Measurements from ENCODE around the gene AGPAT1. TPM values are rescaled to one million over a fixed set of nuclear protein-coding genes. Genes with fewer than 3 reads are reported as not detected.

Gene AGPAT1
- total RNA-seq, 1 donor from 2014 or later = 57.2 TPM

DNA sequence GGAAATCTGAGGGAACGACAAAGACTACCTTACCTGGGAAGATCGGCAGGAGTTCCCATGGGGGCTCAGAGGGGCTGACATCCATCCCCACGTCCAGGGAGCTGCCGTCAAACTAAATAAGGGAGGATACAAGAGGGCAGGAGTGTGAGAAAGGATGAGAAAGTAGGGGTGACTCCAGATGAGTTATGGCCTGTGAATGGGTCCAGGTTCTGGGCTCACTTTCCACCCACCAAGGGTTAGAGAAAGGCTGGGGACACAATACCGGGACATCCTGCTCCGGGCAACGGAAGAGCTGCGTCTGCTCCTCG, 48.5 kb downstream of the AGPAT1 start:
- Histone ChIP-seq H3K4me3 (ENCODE audit: low read depth, low read length) (peak overlapping the region; percentile 80), H3K27me3 (ENCODE audit: control insufficient read depth, insufficient read depth, low read length) (no peaks in the 10 kb centered on the region), H3K36me3 (ENCODE audit: control insufficient read depth, insufficient read depth, low read length) (no peaks in the 10 kb centered on the region)
- TF ChIP-seq, protein P1, sequence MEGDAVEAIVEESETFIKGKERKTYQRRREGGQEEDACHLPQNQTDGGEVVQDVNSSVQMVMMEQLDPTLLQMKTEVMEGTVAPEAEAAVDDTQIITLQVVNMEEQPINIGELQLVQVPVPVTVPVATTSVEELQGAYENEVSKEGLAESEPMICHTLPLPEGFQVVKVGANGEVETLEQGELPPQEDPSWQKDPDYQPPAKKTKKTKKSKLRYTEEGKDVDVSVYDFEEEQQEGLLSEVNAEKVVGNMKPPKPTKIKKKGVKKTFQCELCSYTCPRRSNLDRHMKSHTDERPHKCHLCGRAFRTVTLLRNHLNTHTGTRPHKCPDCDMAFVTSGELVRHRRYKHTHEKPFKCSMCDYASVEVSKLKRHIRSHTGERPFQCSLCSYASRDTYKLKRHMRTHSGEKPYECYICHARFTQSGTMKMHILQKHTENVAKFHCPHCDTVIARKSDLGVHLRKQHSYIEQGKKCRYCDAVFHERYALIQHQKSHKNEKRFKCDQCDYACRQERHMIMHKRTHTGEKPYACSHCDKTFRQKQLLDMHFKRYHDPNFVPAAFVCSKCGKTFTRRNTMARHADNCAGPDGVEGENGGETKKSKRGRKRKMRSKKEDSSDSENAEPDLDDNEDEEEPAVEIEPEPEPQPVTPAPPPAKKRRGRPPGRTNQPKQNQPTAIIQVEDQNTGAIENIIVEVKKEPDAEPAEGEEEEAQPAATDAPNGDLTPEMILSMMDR (IDR thresholded peaks at IDR 0.05; ENCODE audit: insufficient read depth, low read length, poor library complexity, severe bottlenecking) = no peak
- DNase-seq (ENCODE audit: low read depth) = no peak

DNA sequence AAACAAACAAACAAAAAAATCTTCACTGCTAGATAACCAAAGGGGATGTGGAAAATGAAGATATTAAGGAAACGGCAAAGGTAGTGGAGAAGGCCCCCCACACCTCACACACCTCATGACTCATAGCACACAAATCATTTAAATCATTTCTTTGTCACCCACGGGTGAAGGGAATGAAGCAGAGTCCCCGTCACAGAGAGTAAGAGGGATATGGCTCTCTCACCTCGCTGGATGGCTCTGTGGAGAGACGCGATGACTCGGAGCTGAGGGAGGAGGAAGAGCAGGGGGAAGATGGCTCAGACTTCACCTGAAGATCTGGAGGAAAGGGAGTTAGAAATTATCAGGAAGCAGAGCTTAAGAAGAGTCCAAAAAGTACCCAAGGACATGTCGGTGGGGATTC, 49.0 kb downstream of the AGPAT1 start:
- Histone ChIP-seq H3K4me3 (ENCODE audit: low read depth, low read length) (peak overlapping the region; percentile 80), H3K36me3 (ENCODE audit: control insufficient read depth, insufficient read depth, low read length) (peaks cover 2% of the 10 kb centered on the region), H3K27me3 (ENCODE audit: control insufficient read depth, insufficient read depth, low read length) (no peaks in the 10 kb centered on the region)
- DNase-seq (ENCODE audit: low read depth) = no peak
- TF ChIP-seq, protein P1 (IDR thresholded peaks at IDR 0.05; ENCODE audit: insufficient read depth, low read length, poor library complexity, severe bottlenecking) = no peak

DNA sequence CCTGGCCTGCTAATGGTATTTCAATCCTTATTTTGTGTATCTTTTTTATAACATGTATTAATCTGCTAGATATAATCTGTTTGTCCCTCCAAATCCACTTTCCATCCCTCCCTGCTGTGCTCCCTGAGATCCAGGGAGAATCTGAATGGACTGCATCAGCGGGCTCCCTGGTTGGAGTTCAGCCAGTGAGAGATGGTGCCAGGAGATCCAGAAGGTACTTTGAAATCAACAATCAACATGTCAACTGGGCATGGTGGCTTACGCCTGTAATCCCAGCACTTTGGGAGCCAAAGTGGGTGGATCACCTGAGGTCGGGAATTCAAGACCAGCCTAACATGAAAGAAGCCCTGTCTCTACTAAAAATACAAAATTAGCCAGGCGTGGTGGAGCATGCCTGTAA, 52.2 kb downstream of the AGPAT1 start:
- H3K36me3 ChIP-seq (ENCODE audit: control insufficient read depth, insufficient read depth, low read length) = peaks cover 2% of the 10 kb centered on the region

DNA sequence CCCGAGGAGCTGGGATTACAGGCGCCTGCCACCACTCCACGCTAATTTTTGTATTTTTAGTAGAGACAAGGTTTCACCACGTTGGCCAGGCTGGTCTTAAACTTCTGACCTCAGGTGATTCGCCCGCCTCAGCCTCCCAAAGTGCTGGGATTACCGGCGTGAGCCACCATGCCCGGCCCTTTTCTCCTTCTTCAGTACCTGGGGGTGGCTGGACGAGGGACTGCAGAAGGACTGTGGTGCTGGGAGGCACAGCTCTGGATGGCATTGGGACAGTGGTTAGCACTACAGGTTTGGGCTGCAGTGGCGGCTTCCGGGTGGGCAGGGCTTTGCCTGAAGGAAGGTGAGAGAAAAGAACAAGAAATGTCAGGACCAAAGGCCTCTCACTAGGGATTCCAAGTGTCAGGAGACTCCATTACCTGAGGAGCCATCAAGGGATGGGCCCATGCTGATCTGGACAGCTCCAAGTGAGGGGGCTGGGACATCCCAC, 55.3 kb downstream of the AGPAT1 start:
- Histone ChIP-seq H3K27me3 (ENCODE audit: control insufficient read depth, insufficient read depth, low read length) (no peaks in the 10 kb centered on the region), H3K4me3 (ENCODE audit: low read depth, low read length) (no peak overlapping the region), H3K36me3 (ENCODE audit: control insufficient read depth, insufficient read depth, low read length) (peaks cover 5% of the 10 kb centered on the region)
- no peak for DNase-seq (ENCODE audit: low read depth)
- TF ChIP-seq, protein P1 (IDR thresholded peaks at IDR 0.05; ENCODE audit: insufficient read depth, low read length, poor library complexity, severe bottlenecking) = no peak

More for the DNA sequence above, 52.2 kb downstream of the AGPAT1 start:
- no peaks in the 10 kb centered on the region for H3K27me3 ChIP-seq (ENCODE audit: control insufficient read depth, insufficient read depth, low read length)
- no peak for DNase-seq (ENCODE audit: low read depth)
- TF ChIP-seq, protein P1 (IDR thresholded peaks at IDR 0.05; ENCODE audit: insufficient read depth, low read length, poor library complexity, severe bottlenecking) = no peak
- H3K4me3 ChIP-seq (ENCODE audit: low read depth, low read length) = no peak overlapping the region

DNA sequence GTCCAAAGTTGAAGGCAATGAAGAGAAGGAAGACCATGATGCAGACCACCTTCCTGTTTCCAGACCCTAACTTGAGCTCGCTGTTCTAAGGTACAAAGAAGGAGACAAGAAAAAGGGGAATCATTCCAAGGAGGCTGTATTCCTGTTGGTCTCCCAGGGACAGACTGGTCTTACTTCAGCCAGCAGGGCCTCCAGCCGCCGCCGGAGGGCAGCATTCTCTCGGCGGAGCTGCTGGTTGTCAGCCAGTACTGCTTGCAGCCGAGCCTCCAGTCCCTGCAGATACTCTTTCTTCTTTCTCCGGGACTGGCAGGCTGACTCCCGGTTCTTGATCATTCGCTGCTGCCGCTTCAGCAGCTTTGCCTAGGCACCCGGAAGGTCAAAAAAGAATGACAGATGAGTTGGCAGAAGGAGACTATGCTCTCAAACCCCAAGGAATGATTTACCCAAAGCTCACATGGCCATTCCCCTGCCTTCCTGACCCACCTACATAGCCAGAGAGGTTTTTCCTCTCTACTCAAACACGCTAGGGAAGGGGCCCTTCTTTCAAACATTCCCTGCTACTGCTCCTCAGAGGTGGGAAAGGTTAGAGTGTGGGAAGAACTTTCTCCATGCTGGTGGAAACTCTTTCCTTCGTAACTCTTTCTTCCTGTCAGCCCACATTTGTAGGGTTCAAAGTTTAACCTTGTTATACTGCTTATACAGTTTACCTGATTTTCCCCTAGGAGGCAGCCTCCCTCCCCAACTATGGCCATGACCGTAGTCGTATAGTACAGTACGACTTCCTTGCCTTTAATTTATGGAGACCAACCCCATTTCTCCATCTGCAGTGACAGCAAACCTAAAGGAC, 56.9 kb downstream of the AGPAT1 start:
- DNase-seq (ENCODE audit: low read depth) = peak; percentile 52
- Histone ChIP-seq H3K27me3 (ENCODE audit: control insufficient read depth, insufficient read depth, low read length) (no peaks in the 10 kb centered on the region), H3K4me3 (ENCODE audit: low read depth, low read length) (no peak overlapping the region), H3K36me3 (ENCODE audit: control insufficient read depth, insufficient read depth, low read length) (peaks cover 5% of the 10 kb centered on the region)
- TF ChIP-seq, protein P1 (IDR thresholded peaks at IDR 0.05; ENCODE audit: insufficient read depth, low read length, poor library complexity, severe bottlenecking) = peak; percentile 99

Other genes starting within 250 kb of the AGPAT1 start
- gene C2, start 248.4 kb downstream of the AGPAT1 start, total RNA-seq = 0.07 and 0.63 TPM in 2 replicates
- 1.9 and 13.8 TPM in 2 replicates for gene CFB, start 230.0 kb downstream of the AGPAT1 start, total RNA-seq
- 123 and 140 TPM in 2 replicates for gene NELFE, start 217.1 kb downstream of the AGPAT1 start, total RNA-seq
- 43.3 and 49.1 TPM in 2 replicates for gene SKIC2, start 216.9 kb downstream of the AGPAT1 start, total RNA-seq
- gene DXO, start 203.9 kb downstream of the AGPAT1 start, total RNA-seq = 28.1 and 30.6 TPM in 2 replicates
- 1.8 and 3.2 TPM in 2 replicates for gene C4A, start 194.0 kb downstream of the AGPAT1 start, total RNA-seq
- 2.3 and 4.4 TPM in 2 replicates for gene C4B, start 161.3 kb downstream of the AGPAT1 start, total RNA-seq
- 1.1 TPM in 1 of 2 replicates, not detected in the other for gene CYP21A2, start 137.7 kb downstream of the AGPAT1 start, total RNA-seq
- 0.34 and 0.38 TPM in 2 replicates for gene TNXB, start 66.7 kb downstream of the AGPAT1 start, total RNA-seq
- 42.5 and 47.0 TPM in 2 replicates for gene ATF6B, start 47.8 kb downstream of the AGPAT1 start, total RNA-seq
- 4.6 and 5.3 TPM in 2 replicates for gene FKBPL, start 45.8 kb downstream of the AGPAT1 start, total RNA-seq
- gene PRRT1, start 24.1 kb downstream of the AGPAT1 start, total RNA-seq = 0.27 TPM in 1 of 2 replicates, not detected in the other
- 12.9 and 20.5 TPM in 2 replicates for gene PPT2, start 21.9 kb downstream of the AGPAT1 start, total RNA-seq
- 2.6 and 5.1 TPM in 2 replicates for gene EGFL8, start 11.5 kb downstream of the AGPAT1 start, total RNA-seq
- 76.8 and 90.1 TPM in 2 replicates for gene RNF5, start 2.3 kb upstream of the AGPAT1 start, total RNA-seq
- 0.25 and 2.7 TPM in 2 replicates for gene AGER, start 8.2 kb upstream of the AGPAT1 start, total RNA-seq
- 37.5 and 40.7 TPM in 2 replicates for gene PBX2, start 14.1 kb upstream of the AGPAT1 start, total RNA-seq
- 20.8 and 25.6 TPM in 2 replicates for gene GPSM3, start 16.6 kb upstream of the AGPAT1 start, total RNA-seq
- 2.4 and 2.9 TPM in 2 replicates for gene NOTCH4, start 48.0 kb upstream of the AGPAT1 start, total RNA-seq
- not detected in 2 replicates for gene TSBP1, start 195.8 kb upstream of the AGPAT1 start, total RNA-seq
- not detected in 2 replicates for gene BTNL2, start 231.1 kb upstream of the AGPAT1 start, total RNA-seq